Gastrocnemius medialis (tissue), 4 donors: ENCODE results near the gene POU3F3. TPM values are rescaled to one million over a fixed set of nuclear protein-coding genes. Genes with fewer than 3 reads are reported as not detected.
A peak's percentile ranks its signal among the peaks of the same experiment; 100 is the strongest.

Experiments used
- ATAC-seq, 2 donors: fragments of 150-250 bp; one replicate each; pipeline ENCODE4 v1.9.1; 2016
- DNase-seq, 2 donors: peaks; one replicate each; pipeline ENCODE4 v3.0.0-alpha.2; 2019
- H3K27ac ChIP-seq, 4 donors: fragments of 200-600 bp; sonication (generic); 1 replicate in 1 of 4; 2 replicates in 3 of 4; pipeline ENCODE4 v1.5.1; 2016 to 2018; ENCODE audit warnings: mild to moderate bottlenecking in 2 of 4, moderate library complexity in 1 of 4
- H3K27me3 ChIP-seq, 3 donors: fragments of 200-600 bp; sonication (generic) in 2 of 3; 1 replicate in 1 of 3; 2 replicates in 2 of 3; pipeline versions ENCODE4 v1.5.1 to v1.6.0; 2016 to 2019; ENCODE audit warnings: mild to moderate bottlenecking in 1 of 3, moderate library complexity in 1 of 3
- H3K36me3 ChIP-seq, 2 donors: fragments of 200-600 bp; sonication (generic) in 1 of 2; one replicate each; pipeline ENCODE4 v1.5.1; 2017 to 2018
- H3K4me1 ChIP-seq, 2 donors: fragments of 200-600 bp; sonication (generic) in 1 of 2; one replicate each; pipeline ENCODE4 v1.5.1; 2016 to 2017; ENCODE audit warnings: mild to moderate bottlenecking in 2 of 2
- H3K4me3 ChIP-seq, 4 donors: fragments of 200-600 bp; sonication (generic) in 3 of 4; 1 replicate in 1 of 4; 2 replicates in 3 of 4; pipeline ENCODE4 v1.5.1; 2016 to 2019; ENCODE audit warnings: mild to moderate bottlenecking in 2 of 4
- H3K9me3 ChIP-seq, 3 donors: fragments of 200-600 bp; sonication (generic) in 2 of 3; 1 replicate in 1 of 3; 2 replicates in 2 of 3; pipeline ENCODE4 v1.5.1; 2016 to 2019
- CTCF ChIP-seq, 5 experiments: fragments of 450-650 bp in 3 of 5; fragments of 200-600 bp in 2 of 5; sonication (generic) in 2 of 5; IDR thresholded peaks in 4 of 5; conservative IDR thresholded peaks in 1 of 5; 1 replicate in 4 of 5; 2 replicates in 1 of 5; pipeline ENCODE4 v1.5.1; 2016 to 2019; ENCODE audit warnings: antibody characterized with exemption in 5 of 5, mild to moderate bottlenecking in 3 of 5, moderate library complexity in 3 of 5
- POLR2A ChIP-seq, 2 donors: fragments of 450-650 bp; IDR thresholded peaks; one replicate each; pipeline ENCODE4 v1.6.1; 2017; ENCODE audit warnings: antibody characterized with exemption in 2 of 2, mild to moderate bottlenecking in 2 of 2, moderate library complexity in 2 of 2
- in situ Hi-C, 4 donors: fragments of 200-750 bp; cut with MboI; loops; one replicate each; pipeline versions ENCODE4 v1.15.0 to v1.8.0; 2017; ENCODE audit warnings: low sequenced_read_pairs in 4 of 4
- intact Hi-C: fragments of 100-400 bp; cut with DNase I; formaldehyde crosslinking; loops from one replicate; pipeline ENCODE4 v1.15.1; 2023; ENCODE audit warnings: low total_unique reads
- total RNA-seq, 4 donors: library from RNA; depleted of rRNA; stranded (reverse); fragments of >200 nt; gene quantifications; one replicate each; pipeline versions ENCODE4 v1.1.0 to v1.2.3, GENCODE V29; 2016

POU3F3 gene
- total RNA-seq, 4 donors from 2014 or later: not detected

GRCh38 chr2:104840156-104840555, 13.8 kb upstream of the POU3F3 start:
- no peaks in the 10 kb centered on the region for H3K36me3 ChIP-seq
- ATAC-seq: no peak
- peaks cover 42 to 49% (median 47%) of the 10 kb centered on the region in 3 donors for H3K27me3 ChIP-seq
- no peak overlapping the region for H3K4me3 ChIP-seq
- H3K4me1 ChIP-seq: peaks cover 9 to 14% of the 10 kb centered on the region in 2 donors
- no peak overlapping the region for H3K27ac ChIP-seq
- in situ Hi-C loops (no loop called here), intact Hi-C loops (no loop called here)
- TF ChIP-seq CTCF (IDR thresholded peaks at IDR 0.05 in 4 of 5, conservative IDR thresholded peaks at IDR 0.05 in 1 of 5): no peak
- no peak for TF ChIP-seq POLR2A (IDR thresholded peaks at IDR 0.05)
- no peaks in the 10 kb centered on the region for H3K9me3 ChIP-seq
- no peak for DNase-seq

GRCh38 chr2:104840893-104841585, 12.9 kb upstream of the POU3F3 start:
- in situ Hi-C loops: no loop called here
- no peak overlapping the region for H3K4me3 ChIP-seq
- no peaks in the 10 kb centered on the region for H3K9me3 ChIP-seq
- intact Hi-C loops: no loop called here
- H3K27me3 ChIP-seq: peaks cover 51 to 56% (median 51%) of the 10 kb centered on the region in 3 donors
- H3K4me1 ChIP-seq: peaks cover 13 to 18% of the 10 kb centered on the region in 2 donors
- no peak for DNase-seq
- TF ChIP-seq CTCF (IDR thresholded peaks at IDR 0.05 in 4 of 5, conservative IDR thresholded peaks at IDR 0.05 in 1 of 5) (no peak), POLR2A (IDR thresholded peaks at IDR 0.05) (no peak)
- H3K36me3 ChIP-seq: no peaks in the 10 kb centered on the region
- no peak overlapping the region for H3K27ac ChIP-seq
- no peak for ATAC-seq

- H3K9me3 ChIP-seq: no peaks in the 10 kb centered on the region
- no peak for ATAC-seq
- peaks cover 58 to 63% (median 58%) of the 10 kb centered on the region in 3 donors for H3K27me3 ChIP-seq
- DNase-seq: no peak
- intact Hi-C loops (no loop called here), in situ Hi-C loops (no loop called here)
- TF ChIP-seq POLR2A (IDR thresholded peaks at IDR 0.05) (no peak), CTCF (IDR thresholded peaks at IDR 0.05 in 4 of 5, conservative IDR thresholded peaks at IDR 0.05 in 1 of 5) (no peak)
- no peak overlapping the region for H3K4me3 ChIP-seq
- H3K27ac ChIP-seq: no peak overlapping the region
- H3K36me3 ChIP-seq: no peaks in the 10 kb centered on the region
- peaks cover 13 to 18% of the 10 kb centered on the region in 2 donors for H3K4me1 ChIP-seq
Observed at GRCh38 chr2:104841744-104842143, 12.2 kb upstream of the POU3F3 start.

- no peak for TF ChIP-seq CTCF (IDR thresholded peaks at IDR 0.05 in 4 of 5, conservative IDR thresholded peaks at IDR 0.05 in 1 of 5)
- TF ChIP-seq POLR2A (IDR thresholded peaks at IDR 0.05): no peak
- Histone ChIP-seq H3K4me3 (peak overlapping the region; percentile 8 to 41 (median 29)), H3K9me3 (no peaks in the 10 kb centered on the region), H3K27me3 (peaks cover 89 to 91% (median 89%) of the 10 kb centered on the region in 3 donors), H3K4me1 (peaks cover 13 to 18% of the 10 kb centered on the region in 2 donors), H3K36me3 (no peaks in the 10 kb centered on the region), H3K27ac (no peak overlapping the region)
- ATAC-seq: no peak
- in situ Hi-C loops (no loop called here), intact Hi-C loops (no loop called here)
- no peak for DNase-seq
Observed at GRCh38 chr2:104844807-104845551, 8.9 kb upstream of the POU3F3 start.
